ENCODE data around the gene DCAF15. TPM values are rescaled to one million over a fixed set of nuclear protein-coding genes. Genes with fewer than 3 reads are reported as not detected.
"Not testable (repeated sequence)": the region's sequence is repeated elsewhere in the genome, so short reads cannot be mapped to it uniquely, and the experiment has no call there.

The DCAF15 gene
- polyA plus RNA-seq, 3 donors = 2.8 to 116 (median 3.4) TPM

GRCh38 chr19:13972368-13973155, 20.3 kb downstream of the DCAF15 start:
- Histone ChIP-seq H3K4me1 (ENCODE audit: control insufficient read depth in 1 of 2, insufficient read depth in 2 of 2, low read length in 2 of 2) (peaks cover 0 to under 1% of the 10 kb centered on the region in 2 donors), H3K79me2 (ENCODE audit: insufficient read depth, low read length) (no peaks in the 10 kb centered on the region), H3K9ac (ENCODE audit: insufficient read depth, low read length, poor library complexity, severe bottlenecking) (no peak overlapping the region), H3K27ac (ENCODE audit: low read depth in 1 of 2, low read length in 2 of 2) (no peak overlapping the region), H4K20me1 (ENCODE audit: insufficient read depth, low read length) (no peaks in the 10 kb centered on the region), H3K27me3 (ENCODE audit: control insufficient read depth in 2 of 2, insufficient read depth in 2 of 2, low read length in 2 of 2) (no peaks in the 10 kb centered on the region), H3K4me3 (replicated peaks in 1 of 3; ENCODE audit: low read depth in 2 of 3, low read length in 3 of 3) (no peak overlapping the region), H3K36me3 (replicated peaks in 1 of 2; ENCODE audit: control insufficient read depth in 1 of 2, insufficient read depth in 2 of 2, low read length in 2 of 2) (peaks cover 56 to 78% of the 10 kb centered on the region in 2 donors), H3K9me3 (replicated peaks in 1 of 2; ENCODE audit: control insufficient read depth in 1 of 2, insufficient read depth in 1 of 2, low read length in 2 of 2) (no peaks in the 10 kb centered on the region), H2AFZ (ENCODE audit: insufficient read depth, low read depth, low read length, poor library complexity, severe bottlenecking) (no peak overlapping the region), H3K4me2 (replicated peaks; ENCODE audit: extremely low read depth, low read length, poor library complexity, severe bottlenecking) (no peak overlapping the region)
- Mint-ChIP-seq H3K36me3 (peaks cover 56 to 91% of the 10 kb centered on the region in 2 donors), H3K4me1 (peaks cover 7% of the 10 kb centered on the region), H3K27me3 (ENCODE audit: low read depth in 3 of 3) (peaks cover 0 to 1% (median 0%) of the 10 kb centered on the region in 3 donors), H3K4me3 (no peak overlapping the region), H3K9me3 (no peaks in the 10 kb centered on the region), H3K27ac (peak overlapping the region in 2 of 7 donors; percentile 24 to 50)
- DNase-seq = no peak
- WGBS (ENCODE audit: insufficient coverage) = 97% methylated on average over 33 of the region's 37 CpGs
- intact Hi-C loops (cut with micrococcal nuclease) = no loop called here
- no peak for TF ChIP-seq CTCF (IDR thresholded peaks at IDR 0.05)

GRCh38 chr19:13973479-13973878, 21.2 kb downstream of the DCAF15 start:
- H3K9ac ChIP-seq (ENCODE audit: insufficient read depth, low read length, poor library complexity, severe bottlenecking); H3K4me1 ChIP-seq (ENCODE audit: control insufficient read depth in 1 of 2, insufficient read depth in 2 of 2, low read length in 2 of 2); DNase-seq; H4K20me1 ChIP-seq (ENCODE audit: insufficient read depth, low read length); H3K27me3 ChIP-seq (ENCODE audit: control insufficient read depth in 2 of 2, insufficient read depth in 2 of 2, low read length in 2 of 2); intact Hi-C loops (cut with micrococcal nuclease); H3K27ac ChIP-seq (ENCODE audit: low read depth in 1 of 2, low read length in 2 of 2); H3K4me3 Mint-ChIP-seq; H3K27me3 Mint-ChIP-seq (ENCODE audit: low read depth in 3 of 3); H3K27ac Mint-ChIP-seq; H3K9me3 Mint-ChIP-seq; H3K4me2 ChIP-seq (replicated peaks; ENCODE audit: extremely low read depth, low read length, poor library complexity, severe bottlenecking); H3K79me2 ChIP-seq (ENCODE audit: insufficient read depth, low read length); H2AFZ ChIP-seq (ENCODE audit: insufficient read depth, low read depth, low read length, poor library complexity, severe bottlenecking); H3K4me3 ChIP-seq (replicated peaks in 1 of 3; ENCODE audit: low read depth in 2 of 3, low read length in 3 of 3); H3K9me3 ChIP-seq (replicated peaks in 1 of 2; ENCODE audit: control insufficient read depth in 1 of 2, insufficient read depth in 1 of 2, low read length in 2 of 2): not testable (repeated sequence)
- Mint-ChIP-seq H3K4me1 (peaks cover 13% of the 10 kb centered on the region), H3K36me3 (peaks cover 52 to 82% of the 10 kb centered on the region in 2 donors)
- WGBS (ENCODE audit: insufficient coverage) = 100% methylated on average over 2 of the region's 3 CpGs
- H3K36me3 ChIP-seq (replicated peaks in 1 of 2; ENCODE audit: control insufficient read depth in 1 of 2, insufficient read depth in 2 of 2, low read length in 2 of 2) = peaks cover 47 to 68% of the 10 kb centered on the region in 2 donors
